HG02840 (cell line): Measurements from ENCODE around the gene ZNF341.
"Not testable (repeated sequence)": the region's sequence is repeated elsewhere in the genome, so short reads cannot be mapped to it uniquely, and the experiment has no call there.

ENCODE experiments used
- ATAC-seq: cut with Tn5 transposase; IDR thresholded peaks from one replicate; pipeline ENCODE4 v1.9.1; 2021; ENCODE audit warnings: mild to moderate bottlenecking, moderate library complexity, moderate number of reproducible peaks; ENCODE audit not compliant: unreplicated experiment, low FRiP score

ZNF341 gene

DNA sequence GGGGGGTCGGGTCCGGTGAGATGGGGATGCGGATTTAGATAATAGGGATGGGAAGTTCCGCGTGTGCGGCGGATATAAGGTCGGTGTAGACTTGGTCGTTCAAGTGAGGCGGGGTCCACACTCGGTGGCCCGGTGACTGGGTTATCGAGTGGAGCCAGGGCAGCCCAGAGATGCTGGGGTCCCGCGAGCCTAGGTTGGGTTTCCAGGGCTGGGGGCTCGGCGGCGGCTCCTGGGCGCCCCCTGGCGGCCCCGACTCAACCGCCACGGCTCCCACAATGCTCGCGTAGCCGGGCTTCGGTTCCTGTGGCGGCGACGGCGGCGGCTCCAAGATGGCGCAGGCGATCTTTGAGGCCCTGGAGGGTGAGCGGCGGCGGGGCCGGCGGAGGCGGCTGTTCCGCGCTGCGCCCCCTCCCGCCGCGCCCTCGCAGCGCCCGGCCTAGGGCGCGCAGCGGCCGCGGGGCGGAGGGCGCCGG is at the start of gene ZNF341:
Gene ZNF341, plus strand, starts transcription at position 304 of the 473 bp plus-strand sequence. Its CDS starts 26 bp downstream, at position 330.
- ATAC-seq, result peak; percentile 62

DNA sequence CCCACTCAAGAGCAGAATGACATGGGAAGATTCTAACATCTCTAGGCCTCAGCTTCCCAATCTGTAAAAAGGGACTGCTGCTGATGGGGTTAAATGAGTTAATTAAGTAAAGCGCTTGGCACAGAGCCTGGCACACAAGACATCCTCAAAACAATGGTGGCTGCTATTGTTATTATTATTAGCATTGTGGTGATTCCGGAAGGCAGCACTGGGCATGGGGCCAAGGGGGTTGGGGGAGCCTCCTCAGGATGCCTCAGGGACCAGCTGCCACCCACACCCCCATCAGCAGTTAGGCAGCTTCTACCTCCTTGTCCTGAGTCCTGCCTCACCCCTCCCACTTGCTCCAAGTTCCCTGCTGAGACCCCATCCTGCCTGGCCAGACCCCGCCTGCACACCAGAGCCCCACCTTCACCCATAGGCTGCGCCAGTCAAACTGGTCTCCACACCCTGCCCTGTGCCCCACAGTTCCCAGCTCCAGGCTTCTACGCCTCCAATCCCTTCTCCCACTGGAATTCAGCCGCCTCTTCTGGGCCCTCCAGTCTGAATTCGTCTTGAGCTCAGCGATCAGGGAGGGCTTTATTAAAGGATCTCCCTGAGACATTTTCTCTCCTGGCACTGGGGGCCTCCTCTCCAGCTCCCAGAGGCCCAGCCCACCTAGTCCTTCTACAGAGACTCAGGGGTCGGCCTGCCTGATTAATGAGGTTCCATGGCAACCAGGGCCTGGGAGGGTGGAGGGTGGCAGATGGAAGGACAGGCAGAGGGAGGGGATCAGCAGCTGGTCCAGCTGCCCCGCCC is 47.1 kb upstream of the ZNF341 start:
- ATAC-seq, result no peak

DNA sequence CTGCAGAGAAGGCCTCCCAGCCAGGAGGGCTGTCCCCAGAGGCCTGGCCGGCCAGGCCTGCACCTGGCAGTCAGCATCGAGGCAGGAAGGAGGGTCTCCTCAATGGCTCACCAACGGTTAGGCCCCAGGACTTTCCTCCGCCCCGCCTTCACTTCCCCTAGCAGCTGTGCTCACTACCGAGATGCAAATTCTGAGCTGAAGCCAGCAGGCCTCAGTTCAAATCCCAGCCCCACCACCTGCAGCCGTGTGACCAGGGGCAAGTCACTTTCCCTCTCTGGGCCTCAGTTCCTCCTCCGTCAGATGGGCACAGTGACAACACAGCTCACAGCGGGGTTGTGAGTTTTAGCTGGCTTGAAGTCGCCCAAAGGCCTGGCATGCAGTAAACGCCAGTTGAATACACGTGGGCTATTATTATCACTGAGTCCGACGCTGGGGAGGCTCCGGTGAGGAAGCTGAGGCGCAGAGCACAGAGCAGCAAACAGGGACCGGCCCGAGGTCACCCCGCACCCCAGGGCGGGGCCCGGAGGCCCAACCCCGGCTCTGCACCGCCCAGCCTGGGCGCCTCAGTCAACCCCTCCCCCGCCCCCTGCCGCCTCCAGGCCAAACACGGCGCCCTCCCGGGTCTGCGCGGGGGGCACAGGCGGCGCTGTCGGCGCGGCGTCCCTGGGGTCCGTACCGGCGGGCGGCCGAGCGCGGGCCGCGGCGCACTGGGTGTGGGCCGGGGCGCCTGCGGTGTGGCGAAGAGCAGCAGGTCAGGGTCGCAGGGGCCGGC is 46.3 kb upstream of the ZNF341 start:
- peak; percentile 42 for ATAC-seq

DNA sequence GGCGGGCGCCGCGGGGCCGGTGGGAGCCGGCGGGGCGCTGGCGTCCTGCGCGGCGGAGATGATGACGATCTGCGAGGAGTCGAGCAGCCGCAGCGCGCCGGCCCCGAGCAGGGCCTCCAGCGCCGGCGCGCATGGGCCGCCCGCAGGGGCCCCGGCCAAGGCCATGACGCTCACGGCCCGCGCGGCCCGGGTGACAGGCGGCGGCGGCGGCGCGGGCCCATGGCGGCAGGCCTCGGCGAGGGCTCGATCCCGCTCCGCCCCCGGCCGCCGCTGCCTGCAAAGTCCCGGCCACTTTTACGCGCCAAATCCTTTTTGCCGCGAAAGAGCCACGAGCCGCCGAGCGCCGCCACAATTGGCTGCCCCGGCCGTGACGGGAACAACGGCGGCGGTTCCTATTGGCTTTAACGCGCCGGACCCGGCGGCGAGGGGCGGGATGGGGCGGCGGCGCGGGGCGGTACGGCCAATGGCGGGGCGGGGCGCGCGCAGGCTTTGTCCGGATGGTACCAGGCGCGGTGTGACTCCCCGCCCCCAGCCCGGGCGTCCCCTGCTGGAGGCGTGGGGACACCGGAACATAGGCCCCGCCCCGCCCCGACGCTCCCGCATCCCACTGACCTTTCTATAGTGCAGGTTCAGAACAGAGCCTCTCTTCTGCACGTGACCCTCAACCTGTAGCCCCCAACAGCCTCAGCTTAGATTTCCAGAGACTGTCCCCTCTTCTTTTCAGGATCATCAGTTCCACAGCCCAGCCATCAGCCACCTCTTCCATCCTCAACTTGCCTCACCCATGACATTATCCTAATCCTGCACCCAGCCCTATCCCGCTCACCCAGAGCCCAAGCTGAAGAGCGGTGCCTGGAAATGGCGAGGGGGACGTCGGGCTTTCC is 45.5 kb upstream of the ZNF341 start, which contains the start of gene E2F1:
Gene E2F1, minus strand, starts transcription at position 286 of the 884 bp plus-strand sequence. Its CDS starts 121 bp downstream, at position 165.
- peak; percentile 74 for ATAC-seq

DNA sequence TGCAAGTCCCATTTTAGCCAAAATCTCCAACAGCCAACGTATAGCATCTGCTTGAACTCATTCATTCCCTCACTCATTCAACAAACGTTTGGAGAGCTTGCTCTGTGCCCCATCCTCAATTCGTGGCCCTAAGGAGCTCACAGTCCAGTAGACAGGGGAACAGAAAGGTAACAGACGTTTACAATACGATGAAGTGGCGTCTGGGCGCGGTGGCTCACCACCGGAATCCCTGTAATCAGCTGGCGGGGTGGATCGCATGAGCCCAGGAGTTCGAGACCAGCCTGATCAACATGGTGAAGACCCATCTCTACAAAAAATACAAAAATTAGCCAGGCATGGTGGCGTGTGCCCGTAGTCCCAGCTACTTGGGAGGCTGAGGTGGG is 44.8 kb upstream of the ZNF341 start:
- ATAC-seq, result no peak

DNA sequence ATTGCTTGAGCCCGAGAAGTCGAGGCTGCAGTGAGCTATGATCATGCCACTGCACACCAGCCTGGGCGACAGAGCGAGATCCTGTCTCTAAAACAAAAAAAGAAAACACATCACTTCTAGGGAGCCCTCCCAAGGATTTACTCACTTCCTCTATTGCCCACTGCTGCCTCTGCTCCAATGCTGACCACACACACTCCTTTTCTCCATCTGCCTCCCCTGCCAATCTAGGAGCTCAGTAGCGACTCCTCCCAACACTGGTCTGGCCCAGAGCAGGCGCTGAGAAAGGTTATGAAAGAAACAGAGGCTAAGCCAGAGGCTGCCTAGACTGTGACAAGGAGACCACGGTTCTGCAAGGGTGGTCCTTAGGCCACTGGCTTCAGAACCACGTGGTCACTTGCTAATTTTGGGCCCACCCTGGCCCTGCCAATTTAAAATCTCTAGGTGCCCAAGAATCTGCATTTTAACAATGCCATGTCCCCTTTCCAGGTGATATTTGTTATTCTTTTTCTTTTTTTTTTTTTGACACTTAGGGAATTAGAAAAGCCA is 44.4 kb upstream of the ZNF341 start:
- no peak for ATAC-seq

DNA sequence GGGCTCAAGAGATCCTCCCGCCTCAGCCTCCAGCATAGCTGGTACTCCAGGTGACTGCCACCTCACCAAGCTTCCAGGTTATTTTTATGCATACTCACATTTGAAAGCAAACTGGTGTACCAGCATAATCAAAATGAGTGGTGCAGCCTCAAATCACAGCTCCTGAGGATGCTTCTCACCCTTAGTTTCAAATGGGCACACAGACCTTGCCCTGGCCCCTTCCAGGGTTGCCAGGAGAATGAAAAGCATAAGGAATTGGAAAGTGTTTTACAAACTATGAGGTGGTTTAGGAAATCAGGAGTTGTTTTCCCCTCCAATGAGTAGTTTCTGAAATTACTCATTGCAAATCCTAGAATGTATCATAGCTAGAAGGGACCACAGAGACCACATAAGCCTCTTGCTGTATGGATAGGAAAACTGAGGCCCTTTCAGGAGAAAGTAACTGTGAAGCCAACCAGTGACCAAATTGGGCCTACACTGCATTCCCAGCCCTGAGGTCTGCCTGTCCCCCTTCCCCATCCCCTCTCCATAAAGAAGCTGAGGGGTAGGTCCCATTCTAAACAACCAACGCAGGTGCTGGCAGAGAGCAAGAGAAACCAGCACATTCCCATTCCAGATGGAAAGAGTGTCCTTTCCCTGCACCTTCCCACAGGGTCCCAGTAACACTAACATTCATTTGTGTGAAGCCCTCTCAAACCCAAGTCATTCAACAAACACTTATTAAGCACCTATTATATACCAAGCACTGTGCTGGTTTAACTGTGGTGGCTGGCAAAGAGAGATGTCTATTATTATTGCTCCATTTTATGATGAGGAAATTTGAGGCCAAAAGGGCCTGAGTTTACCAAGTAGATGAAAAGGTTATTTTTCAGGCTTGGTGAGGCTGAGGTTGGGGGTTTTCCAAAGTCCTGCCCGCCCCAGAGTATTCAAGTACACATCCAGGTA is 43.5 kb upstream of the ZNF341 start:
- no peak for ATAC-seq

DNA sequence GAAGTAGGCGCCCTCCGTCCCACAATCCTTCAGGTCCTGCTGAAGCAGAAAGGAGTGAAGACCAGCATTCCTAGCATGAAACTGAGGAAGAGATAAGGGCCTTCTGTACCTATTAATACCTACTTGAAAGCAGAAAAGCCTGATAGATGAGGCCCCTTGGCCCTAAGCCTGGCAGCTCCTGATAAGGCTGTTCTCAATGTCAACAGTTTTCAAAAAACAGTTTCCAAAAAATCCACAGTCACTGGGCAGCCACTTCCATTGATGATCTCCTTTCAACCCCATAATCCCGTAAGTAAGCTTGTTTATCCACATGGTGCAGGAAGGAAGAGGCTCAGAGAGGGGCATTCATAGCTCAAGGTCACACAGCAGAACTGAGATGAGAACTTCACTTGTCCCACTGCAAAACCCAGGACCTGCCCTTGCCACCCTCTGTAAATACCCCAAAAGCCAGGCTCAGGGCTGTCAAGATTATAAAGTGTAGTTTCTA is 42.8 kb upstream of the ZNF341 start:
- no peak for ATAC-seq

DNA sequence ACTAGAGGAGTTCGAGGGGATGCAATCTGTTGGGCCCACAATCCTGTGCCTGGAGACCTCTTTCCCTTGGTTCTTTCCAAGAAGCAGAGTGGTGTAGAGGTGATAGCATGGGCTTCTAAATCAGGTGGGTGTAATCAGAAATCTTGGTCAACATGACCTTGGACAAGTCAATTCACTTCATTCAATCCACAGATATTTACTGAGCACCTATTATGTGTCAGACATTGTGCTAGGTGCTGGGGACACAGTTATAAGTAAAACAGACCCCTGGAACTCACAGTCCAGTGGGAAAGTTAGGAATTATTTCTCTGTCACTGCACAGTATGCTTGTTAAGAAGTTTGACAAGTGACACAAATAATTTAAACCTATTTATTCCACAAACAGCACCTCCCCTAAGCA is 42.3 kb upstream of the ZNF341 start:
- ATAC-seq, result no peak

DNA sequence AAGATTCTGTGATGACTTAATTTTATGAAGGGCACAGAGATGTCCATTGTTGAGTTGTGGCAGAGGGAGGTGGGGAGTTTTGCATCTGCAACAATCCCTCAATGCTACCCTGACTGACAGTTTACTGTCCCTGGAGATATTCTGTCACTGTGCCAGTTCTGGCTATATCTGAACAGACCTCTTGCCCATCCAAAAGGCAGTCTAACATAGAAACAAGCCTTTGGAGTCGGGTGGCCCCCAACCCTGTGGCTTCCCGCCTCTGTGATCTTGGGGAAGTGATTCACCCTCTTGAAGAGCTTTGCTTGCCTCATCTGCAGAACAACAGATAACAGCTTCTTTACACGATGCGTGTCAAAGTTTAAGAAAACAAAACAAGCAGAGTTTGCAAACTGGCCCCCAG is 41.8 kb upstream of the ZNF341 start:
- no peak for ATAC-seq

DNA sequence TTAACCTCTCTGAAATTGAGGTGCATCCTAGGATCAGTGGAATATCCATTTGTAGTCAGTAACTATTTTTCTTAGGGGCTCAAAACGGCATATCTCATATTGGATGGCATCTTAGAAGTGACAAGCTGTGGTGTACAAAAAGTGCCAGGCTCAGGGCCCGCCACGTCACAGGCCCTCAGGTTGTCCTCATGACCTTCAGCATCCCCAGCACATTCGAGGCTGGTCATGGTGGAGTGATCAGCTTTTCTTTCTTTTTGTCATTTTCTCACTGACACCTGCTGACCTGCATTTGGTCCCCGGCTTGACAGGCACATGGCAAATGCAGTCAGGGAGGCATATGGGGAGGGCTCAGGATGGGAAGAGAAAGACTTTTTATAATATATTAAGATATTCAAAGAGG is 38.5 kb upstream of the ZNF341 start:
- ATAC-seq, result no peak

DNA sequence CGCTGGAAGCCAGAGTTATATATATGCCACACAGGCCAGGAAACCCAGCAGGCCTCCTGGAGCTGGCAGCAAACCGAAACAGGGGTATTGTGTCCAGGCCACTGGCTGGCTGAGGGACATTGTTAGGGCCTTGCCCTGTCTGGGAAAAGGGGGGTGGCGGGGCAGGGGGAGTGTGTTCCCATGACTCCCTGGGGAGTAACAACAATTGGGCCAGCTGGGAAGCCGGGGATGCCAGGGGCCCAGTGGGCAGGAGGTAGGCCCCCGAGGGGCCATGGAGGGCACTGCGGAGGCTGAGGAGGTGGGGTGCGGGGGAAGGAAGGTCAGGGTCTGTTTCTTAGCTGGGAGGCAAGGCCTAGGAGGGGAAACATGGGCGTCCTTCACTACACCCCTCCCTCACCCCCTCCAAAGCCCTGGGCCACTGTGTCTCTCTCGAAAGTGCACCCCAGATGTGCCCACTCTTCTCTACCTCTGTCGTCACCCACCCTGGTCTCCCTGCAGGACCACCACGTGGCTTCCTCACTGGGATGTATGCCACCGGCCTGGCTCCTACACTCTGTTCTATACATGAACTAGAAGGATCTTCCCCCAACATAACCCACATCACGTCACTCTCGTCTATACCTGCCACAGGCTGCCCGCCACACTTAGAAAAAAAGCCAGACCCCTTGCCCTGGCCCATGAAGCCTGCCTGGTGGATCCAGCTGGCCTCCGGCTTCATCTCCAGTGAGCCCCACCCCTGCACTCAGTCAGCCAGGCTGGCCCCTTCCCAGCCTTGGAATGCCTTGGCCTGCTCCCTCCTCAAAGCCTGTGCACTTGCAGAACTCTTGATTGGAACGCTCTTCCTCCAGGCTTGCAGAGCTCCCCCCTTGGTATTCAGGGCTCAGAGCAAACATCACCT is 37.8 kb upstream of the ZNF341 start:
- no peak for ATAC-seq

DNA sequence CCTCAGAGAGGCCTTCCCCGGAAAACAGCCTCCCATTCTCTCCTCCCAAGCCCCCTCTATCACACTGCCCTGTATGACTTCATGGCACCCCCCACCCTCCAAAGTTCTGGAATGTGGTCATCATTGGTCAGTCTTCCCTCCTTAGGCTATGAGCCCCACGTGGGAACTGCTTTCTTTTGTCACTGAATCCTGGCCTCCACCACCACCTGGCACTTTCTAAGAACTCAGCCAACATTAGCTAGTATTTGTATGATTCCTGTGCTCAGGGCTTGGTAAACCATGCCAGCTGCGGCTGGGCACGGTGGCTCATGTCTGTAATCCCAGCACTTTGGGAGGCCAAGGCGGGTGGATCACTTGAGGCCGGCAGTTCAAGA is 37.2 kb upstream of the ZNF341 start:
- no peak for ATAC-seq

DNA sequence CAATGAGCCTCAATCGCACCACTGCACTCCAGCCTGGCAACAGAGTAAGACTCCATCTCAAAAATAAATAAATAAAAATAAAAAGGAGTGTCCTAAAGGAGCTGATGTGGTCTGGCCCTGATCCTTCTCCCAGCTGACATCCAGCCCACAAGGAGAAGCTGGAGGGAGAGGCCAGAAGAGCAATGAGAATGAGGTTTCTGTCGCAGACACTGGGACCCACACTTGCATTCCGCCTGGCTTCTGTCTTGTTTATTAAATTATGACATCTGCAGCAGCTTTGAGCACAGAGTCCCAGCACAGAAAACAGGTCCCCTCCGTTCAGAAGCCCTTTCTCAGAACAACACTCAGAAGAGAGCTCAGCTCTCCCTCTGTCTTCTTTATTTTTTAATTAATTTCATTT is 35.3 kb upstream of the ZNF341 start:
- ATAC-seq, result no peak

DNA sequence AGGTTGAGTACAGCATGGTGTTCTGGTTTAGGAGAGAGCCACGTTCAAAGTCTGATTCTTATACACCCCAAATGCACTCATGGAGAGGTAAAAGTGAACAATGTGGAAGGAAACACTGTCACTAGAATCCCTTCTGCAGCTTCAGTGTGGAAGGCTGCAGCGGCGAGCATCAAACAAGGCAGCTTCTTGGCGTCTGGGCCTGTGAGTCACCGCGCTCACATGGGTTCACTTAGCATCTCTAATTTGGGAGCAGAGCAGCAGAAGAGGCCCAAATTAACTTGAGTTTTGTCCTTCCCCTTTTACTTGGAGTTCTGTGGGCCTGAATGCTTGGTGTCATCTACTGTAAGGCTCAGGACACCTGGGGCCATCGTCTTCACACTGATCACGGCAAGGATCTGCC is 34.7 kb upstream of the ZNF341 start:
- ATAC-seq, result no peak

DNA sequence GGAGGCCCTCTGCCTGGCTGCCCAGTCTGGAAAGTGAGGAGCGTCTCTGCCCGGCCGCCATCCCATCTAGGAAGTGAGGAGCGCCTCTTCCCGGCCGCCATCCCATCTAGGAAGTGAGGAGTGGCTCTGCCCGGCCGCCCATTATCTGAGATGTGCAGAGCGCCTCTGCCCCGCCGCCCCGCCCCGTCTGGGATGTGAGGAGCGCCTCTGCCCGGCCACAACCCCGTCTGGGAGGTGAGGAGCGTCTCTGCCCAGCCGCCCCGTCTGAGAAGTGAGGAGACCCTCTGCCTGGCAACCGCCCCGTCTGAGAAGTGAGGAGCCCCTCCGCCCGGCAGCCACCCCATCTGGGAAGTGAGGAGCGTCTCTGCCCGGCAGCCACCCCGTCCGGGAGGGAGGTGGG is 32.8 kb upstream of the ZNF341 start:
- not testable (repeated sequence) for ATAC-seq

DNA sequence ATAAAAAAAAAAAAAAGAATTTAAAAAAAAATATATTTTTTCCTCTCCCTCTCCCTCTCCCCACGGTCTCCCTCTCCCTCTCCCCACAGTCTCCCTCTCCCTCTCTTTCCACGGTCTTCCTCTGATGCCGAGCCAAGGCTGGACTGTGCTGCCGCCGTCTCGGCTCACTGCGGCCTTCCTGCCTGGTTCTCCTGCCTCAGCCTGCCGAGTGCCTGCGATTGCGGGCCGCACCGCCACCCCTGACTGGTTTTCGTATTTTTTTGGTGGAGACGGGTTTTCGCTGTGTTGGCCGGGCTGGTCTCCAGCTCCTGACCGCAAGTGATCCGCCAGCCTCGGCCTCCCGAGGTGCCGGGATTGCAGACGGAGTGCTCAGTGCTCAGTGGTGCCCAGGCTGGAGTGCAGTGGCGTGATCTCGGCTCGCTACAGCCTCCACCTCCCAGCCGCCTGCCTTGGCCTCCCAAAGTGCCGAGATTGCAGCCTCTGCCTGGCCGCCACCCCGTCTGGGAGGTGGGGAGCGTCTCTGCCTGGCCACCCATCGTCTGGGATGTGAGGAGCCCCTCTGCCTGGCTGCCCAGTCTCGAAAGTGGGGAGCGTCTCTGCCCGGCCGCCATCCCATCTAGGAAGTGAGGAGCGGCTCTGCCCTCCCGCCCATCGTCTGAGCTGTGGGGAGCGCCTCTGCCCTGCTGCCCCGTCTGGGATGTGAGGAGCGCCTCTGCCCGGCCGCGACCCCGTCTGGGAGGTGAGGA is 30.9 kb upstream of the ZNF341 start:
- ATAC-seq, result not testable (repeated sequence)
